ENCODE results near the gene TIGD2.

The TIGD2 gene

DNA sequence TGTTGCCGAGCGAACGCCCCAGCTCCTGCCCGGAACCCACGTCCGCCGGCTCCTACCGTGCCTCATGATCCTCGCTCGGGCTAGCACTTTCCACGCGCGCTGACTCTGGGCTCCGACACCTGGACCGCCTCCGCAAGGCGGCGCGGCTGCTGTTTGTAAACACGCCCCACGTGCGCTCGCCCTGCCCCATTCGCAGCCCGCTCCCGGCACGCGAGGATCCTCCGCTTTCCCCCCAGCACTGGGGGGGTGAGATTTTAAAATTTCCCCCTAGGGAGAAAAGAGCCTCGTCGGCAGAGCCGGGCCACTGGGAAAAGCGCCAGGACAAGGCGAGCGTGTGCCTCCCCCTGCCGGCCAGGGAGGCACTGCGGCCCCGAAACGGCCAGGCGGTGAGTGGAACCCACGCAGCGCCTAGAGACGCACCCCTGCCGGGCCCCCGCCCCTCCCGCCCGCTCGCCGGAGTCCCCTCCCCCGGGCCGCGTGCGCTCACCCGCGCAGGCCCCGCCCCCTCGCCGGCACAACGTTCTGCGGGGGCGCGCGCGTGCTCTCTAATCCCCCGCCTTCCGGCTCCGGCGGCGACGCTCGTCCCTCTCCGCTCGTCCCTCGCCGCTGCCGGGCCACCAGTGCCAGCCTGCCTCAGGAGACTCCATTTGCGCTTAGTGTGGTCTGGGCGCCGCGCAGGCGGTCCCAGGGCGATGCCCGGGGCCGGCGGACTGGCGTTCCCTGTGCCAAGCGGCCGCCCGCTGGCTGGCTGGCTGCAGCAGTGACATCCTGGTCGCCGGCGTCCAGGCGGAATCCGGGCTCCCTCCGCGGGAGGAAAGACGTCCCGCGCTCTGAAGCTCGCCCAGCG lies at the start of gene TIGD2:
TIGD2 (plus strand) TSS at position 548 of the 847 bp plus-strand sequence. CDS start 1,442 bp downstream, outside the sequence.
- DNase-seq (ENCODE audit: extremely low read depth in 1 of 2, low read depth in 1 of 2) = peak; percentile 68 to 81

DNA sequence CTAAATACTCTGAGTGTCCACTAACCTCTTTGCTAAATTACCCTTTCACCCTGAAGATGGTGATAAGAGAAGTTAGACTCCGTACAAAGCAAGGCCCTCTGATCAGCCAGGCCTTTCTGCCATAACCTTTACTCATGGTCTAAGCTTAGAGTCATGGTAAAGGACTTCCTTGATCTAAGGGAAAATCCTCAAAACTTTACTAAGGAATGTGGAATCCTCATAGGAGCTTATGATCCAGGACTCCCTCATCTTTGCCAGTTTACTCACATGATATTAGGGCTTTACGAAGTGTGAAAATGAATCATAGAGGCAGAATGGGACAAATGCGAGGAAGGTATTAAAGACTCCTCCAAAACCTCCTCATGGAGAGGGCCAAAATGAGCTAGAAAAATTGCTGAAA lies 46.5 kb upstream of the TIGD2 start:
- DNase-seq (ENCODE audit: extremely low read depth in 1 of 2, low read depth in 1 of 2) = no peak

GRCh38 chr4:89067417-89067816 lies 43.9 kb upstream of the TIGD2 start:
- no peak for DNase-seq (ENCODE audit: extremely low read depth in 1 of 2, low read depth in 1 of 2)

- no peak for DNase-seq (ENCODE audit: extremely low read depth in 1 of 2, low read depth in 1 of 2)
These were observed 41.9 kb upstream of the TIGD2 start for GRCh38 chr4:89069481-89069880.

DNA sequence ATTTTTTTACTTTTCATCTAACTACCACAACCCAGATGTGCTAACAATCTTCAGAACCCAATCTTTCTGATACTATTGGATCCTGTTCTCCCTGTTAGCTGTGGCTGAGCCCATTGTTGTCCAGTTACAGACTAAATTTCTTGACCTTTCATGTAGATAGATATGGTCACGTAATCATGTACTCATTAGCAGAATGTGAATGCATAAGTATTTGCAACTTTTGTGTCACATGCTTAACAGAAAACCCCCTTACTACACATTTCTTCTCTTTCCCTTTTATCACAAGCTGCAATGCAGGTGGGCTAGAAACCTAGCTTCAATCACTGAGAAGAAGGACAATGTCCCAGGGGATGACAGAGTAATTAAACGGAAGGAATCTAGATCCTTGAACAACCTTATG lies 41.3 kb upstream of the TIGD2 start:
- no peak for DNase-seq (ENCODE audit: extremely low read depth in 1 of 2, low read depth in 1 of 2)

- no peak for DNase-seq (ENCODE audit: extremely low read depth in 1 of 2, low read depth in 1 of 2)
These were observed 40.0 kb upstream of the TIGD2 start for GRCh38 chr4:89071311-89071710.

- DNase-seq (ENCODE audit: extremely low read depth in 1 of 2, low read depth in 1 of 2) = no peak
These were observed 38.4 kb upstream of the TIGD2 start for GRCh38 chr4:89072921-89073320.

- DNase-seq (ENCODE audit: extremely low read depth in 1 of 2, low read depth in 1 of 2) = no peak
These were observed 33.6 kb upstream of the TIGD2 start for GRCh38 chr4:89077761-89078160.

GRCh38 chr4:89078300-89078699 lies 33.0 kb upstream of the TIGD2 start:
- DNase-seq (ENCODE audit: extremely low read depth in 1 of 2, low read depth in 1 of 2) = no peak

DNA sequence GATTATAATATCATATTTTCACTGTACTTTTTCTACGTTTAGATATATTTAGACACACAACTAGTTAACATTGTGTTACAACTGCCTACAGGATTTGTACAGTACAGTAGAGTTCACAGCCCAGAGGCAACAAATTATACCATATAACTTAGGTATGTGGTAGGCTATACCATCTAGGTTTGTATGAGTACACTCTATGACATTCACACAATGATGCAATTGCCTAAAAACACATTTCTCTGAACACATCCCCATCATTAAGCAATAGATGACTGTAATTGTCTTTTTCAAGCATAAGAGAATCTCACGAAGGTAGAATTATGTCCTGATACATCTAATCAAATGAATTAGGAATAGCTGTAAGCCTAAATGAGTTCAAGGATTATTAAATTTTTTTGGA lies 12.3 kb upstream of the TIGD2 start:
- DNase-seq (ENCODE audit: extremely low read depth in 1 of 2, low read depth in 1 of 2) = no peak

- no peak for DNase-seq (ENCODE audit: extremely low read depth in 1 of 2, low read depth in 1 of 2)
These were observed 11.9 kb upstream of the TIGD2 start for GRCh38 chr4:89099471-89099870.

DNA sequence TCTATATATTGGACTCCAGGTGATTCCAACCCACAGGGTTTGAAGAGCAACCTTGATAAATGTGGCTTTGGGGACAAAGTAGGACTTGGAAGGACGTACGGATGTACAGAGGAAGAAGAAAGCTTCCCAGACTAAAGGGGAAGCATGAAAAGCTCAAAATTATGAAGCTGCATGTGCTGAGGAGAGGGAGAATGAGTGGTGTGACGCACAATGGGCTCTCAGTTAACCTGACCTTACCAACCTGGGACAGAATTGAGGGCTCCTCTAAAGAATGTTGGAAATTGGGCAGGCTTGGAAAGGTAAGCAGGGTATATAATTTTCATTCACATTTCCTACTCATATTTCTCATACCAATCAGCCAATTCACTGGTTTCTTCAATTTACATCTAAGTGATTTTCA lies 10.5 kb upstream of the TIGD2 start:
- DNase-seq (ENCODE audit: extremely low read depth in 1 of 2, low read depth in 1 of 2) = no peak

GRCh38 chr4:89101256-89102161 lies 9.8 kb upstream of the TIGD2 start:
- no peak for DNase-seq (ENCODE audit: extremely low read depth in 1 of 2, low read depth in 1 of 2)

- no peak for DNase-seq (ENCODE audit: extremely low read depth in 1 of 2, low read depth in 1 of 2)
These were observed 5.6 kb upstream of the TIGD2 start for GRCh38 chr4:89105726-89106125.

DNA sequence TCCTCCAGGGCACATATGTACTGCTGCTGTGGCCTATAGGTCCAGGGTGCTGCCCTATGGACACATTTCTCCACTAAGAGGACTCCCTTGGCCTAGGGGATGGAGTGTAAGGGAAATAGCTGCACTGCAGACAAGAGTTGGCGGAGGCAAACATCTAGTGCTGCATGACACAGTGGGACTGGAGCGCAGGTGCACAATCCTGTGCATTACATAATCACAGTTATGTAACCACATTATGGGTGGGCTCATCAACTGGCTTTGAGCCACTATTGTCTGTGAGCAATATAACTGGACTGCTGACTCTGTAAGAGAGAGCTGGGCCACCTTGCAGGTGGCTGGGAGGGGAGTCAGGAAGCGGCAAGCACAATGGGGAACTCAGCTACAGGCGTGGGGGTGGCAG lies 3.2 kb upstream of the TIGD2 start:
- no peak for DNase-seq (ENCODE audit: extremely low read depth in 1 of 2, low read depth in 1 of 2)

- DNase-seq (ENCODE audit: extremely low read depth in 1 of 2, low read depth in 1 of 2) = no peak
These were observed 1.3 kb upstream of the TIGD2 start for GRCh38 chr4:89109841-89110540.

DNA sequence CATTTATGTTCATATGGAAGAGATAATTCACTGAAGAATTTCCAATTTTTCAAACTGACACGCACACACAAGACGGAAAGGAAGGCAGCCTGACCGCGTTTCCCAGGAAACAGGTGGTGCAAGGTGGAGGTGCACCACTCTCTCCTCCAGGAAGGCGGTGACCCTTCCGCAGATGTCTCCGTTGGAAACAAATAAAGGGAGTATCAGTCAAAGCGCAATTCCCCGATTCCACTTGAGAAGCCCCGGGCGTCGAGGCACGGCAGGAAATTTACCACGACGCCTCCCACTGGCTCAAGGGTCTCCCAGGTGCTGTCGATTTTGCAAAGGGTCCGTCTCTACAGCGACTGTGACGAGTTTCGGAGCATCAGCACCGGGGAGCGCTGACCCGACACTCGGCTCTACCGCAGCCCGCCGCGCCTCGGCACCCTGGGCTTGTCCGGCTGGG lies 770 bp upstream of the TIGD2 start:
- no peak for DNase-seq (ENCODE audit: extremely low read depth in 1 of 2, low read depth in 1 of 2)

- no peak for DNase-seq (ENCODE audit: extremely low read depth in 1 of 2, low read depth in 1 of 2)
These were observed 665 bp downstream of the TIGD2 start for GRCh38 chr4:89111833-89112563.

DNA sequence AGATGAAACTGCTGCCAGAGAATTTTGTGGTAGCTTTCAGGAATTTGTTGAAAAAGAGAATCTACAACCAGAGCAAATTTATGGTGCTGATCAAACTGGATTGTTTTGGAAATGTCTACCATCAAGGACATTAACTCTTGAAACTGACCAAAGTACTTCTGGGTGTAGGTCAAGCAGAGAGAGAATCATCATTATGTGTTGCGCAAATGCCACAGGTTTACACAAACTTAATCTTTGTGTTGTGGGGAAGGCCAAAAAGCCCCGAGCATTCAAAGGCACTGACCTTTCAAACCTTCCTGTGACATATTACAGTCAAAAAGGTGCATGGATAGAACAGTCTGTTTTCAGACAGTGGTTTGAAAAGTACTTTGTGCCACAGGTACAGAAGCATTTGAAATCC lies 2.1 kb downstream of the TIGD2 start:
- DNase-seq (ENCODE audit: extremely low read depth in 1 of 2, low read depth in 1 of 2) = no peak

GRCh38 chr4:89114100-89114499 lies 2.8 kb downstream of the TIGD2 start:
- no peak for DNase-seq (ENCODE audit: extremely low read depth in 1 of 2, low read depth in 1 of 2)

DNA sequence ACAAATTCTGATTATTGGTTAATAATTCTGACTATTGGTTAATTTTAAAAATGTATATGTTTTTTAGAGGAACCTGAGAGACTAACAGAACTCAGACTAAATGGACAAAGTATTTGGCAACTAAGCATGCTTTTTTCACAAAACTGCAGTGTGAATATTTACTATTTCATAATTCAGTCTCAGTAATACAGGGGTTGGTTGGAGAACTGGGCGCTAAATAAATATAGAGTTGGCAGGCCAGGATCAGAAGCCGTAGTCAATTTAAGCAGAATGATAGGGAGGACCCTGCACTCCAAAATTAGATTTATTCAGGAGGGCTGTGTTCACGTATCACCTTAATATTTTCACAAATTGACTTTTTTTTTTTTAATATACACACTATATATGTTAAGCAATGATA lies 5.8 kb downstream of the TIGD2 start:
- DNase-seq (ENCODE audit: extremely low read depth in 1 of 2, low read depth in 1 of 2) = no peak
